K562 (cell line): Measurements from ENCODE around the gene RFPL1. TPM values are rescaled to one million over a fixed set of nuclear protein-coding genes. Genes with fewer than 3 reads are reported as not detected.

Source experiments
- ATF1 ChIP-seq, 2 experiments: fragments of 450-650 bp in 1 of 2; IDR thresholded peaks; 2 replicates each; pipeline ENCODE4 v1.6.1; 2016; ENCODE audit warnings: missing compliant biosample characterization in 1 of 2, missing genetic modification characterization in 1 of 2
- FOXP4 ChIP-seq: sonication (generic); formaldehyde crosslinking; IDR thresholded peaks from 2 replicates; pipeline ENCODE4 v1.8.0; 2022; ENCODE audit warnings: mild to moderate bottlenecking, missing genetic modification reagents, borderline replicate concordance
- PREB ChIP-seq: sonication (generic); formaldehyde crosslinking; IDR thresholded peaks from 2 replicates; pipeline ENCODE4 v1.8.1; 2023; ENCODE audit warnings: mild to moderate bottlenecking, missing genetic modification reagents
- PRMT5 ChIP-seq: sonication (generic); formaldehyde crosslinking; IDR thresholded peaks from 2 replicates; pipeline ENCODE4 v1.5.0; 2020; ENCODE audit warnings: missing genetic modification reagents
- PRPF4 ChIP-seq: fragments of 200-400 bp; formaldehyde crosslinking; IDR thresholded peaks from one replicate; pipeline ENCODE4 v1.6.1; 2017; ENCODE audit warnings: low read length, low read depth, mild to moderate bottlenecking; ENCODE audit not compliant: insufficient read depth, poor library complexity, severe bottlenecking
- RBM22 ChIP-seq: fragments of 200-400 bp; formaldehyde crosslinking; IDR thresholded peaks from 2 replicates; pipeline ENCODE4 v1.6.1; 2018; ENCODE audit warnings: low read length, low read depth; ENCODE audit not compliant: poor library complexity, severe bottlenecking
- STAT5B ChIP-seq: fragments of 250-450 bp; sonication (Bioruptor Pico); IDR thresholded peaks from 2 replicates; pipeline ENCODE4 v1.8.0; 2021; ENCODE audit warnings: mild to moderate bottlenecking, inconsistent platforms
- TAF7 ChIP-seq: fragments of 450-650 bp; IDR thresholded peaks from 2 replicates; pipeline ENCODE4 v1.6.1; 2016; ENCODE audit warnings: missing genetic modification characterization, missing compliant biosample characterization
- ZBTB1 ChIP-seq: sonication (generic); formaldehyde crosslinking; IDR thresholded peaks from 2 replicates; pipeline ENCODE4 v1.8.1; 2023; ENCODE audit warnings: missing genetic modification reagents, low read depth, mild to moderate bottlenecking, borderline replicate concordance
- ZNF445 ChIP-seq: fragments of 250-450 bp; sonication (Bioruptor Pico); IDR thresholded peaks from 2 replicates; pipeline ENCODE4 v1.4.0; 2020; ENCODE audit warnings: low read depth, mild to moderate bottlenecking, moderate library complexity
- ZNF561 ChIP-seq: fragments of 450-650 bp; formaldehyde crosslinking; conservative IDR thresholded peaks from 2 replicates; pipeline ENCODE4 v1.4.0; 2020; ENCODE audit warnings: mild to moderate bottlenecking, moderate library complexity
- polyA plus RNA-seq, 8 experiments: library from polyadenylated mRNA; depleted of rRNA in 4 of 8; stranded (reverse) in 5 of 8; unstranded in 3 of 8; fragments of >200 nt; fragmentation: Nextera tagmentation in 2 of 8; fragmentation: Illumina TruSeq in 1 of 8; extraction: Ambion mirVana in 2 of 8; extraction: Trizol in 1 of 8; gene quantifications; 2 replicates each; pipeline versions ENCODE4 v1.2.1 to v1.2.3, GENCODE V29; 2011 to 2014; ENCODE audit warnings: inconsistent platforms in 1 of 8, missing spikeins in 1 of 8
- total RNA-seq, 7 experiments: library from RNA; depleted of rRNA in 6 of 7; stranded (reverse); fragments of >200 nt in 6 of 7; fragmentation: Illumina TruSeq in 2 of 7; extraction: Trizol in 2 of 7; gene quantifications; 2 replicates each; pipeline versions ENCODE4 v1.2.1 to v1.2.3, GENCODE V29; 2011 to 2021; ENCODE audit warnings: low replicate concordance in 1 of 7
- TF ChIP-seq, protein P1 (sequence below): fragments of 200-400 bp; formaldehyde crosslinking; IDR thresholded peaks from 2 replicates; pipeline ENCODE4 v1.6.1; 2017; ENCODE audit warnings: mild to moderate bottlenecking, low read depth, low read length, moderate library complexity

The RFPL1 gene
- total and polyA plus RNA-seq, 9 of the 15 experiments (the other 6 are each of a cell fraction or from before 2014, with no cell fraction given) = not detected

- TF ChIP-seq PRPF4 (no peak), STAT5B (CRISPR knock-in tag) (no peak), ZBTB1 (CRISPR knock-in tag) (no peak), PREB (CRISPR knock-in tag) (no peak), ATF1 (CRISPR knock-in tag; IDR thresholded peaks at IDR 0.05) (no peak), ATF1 (tag; IDR thresholded peaks at IDR 0.05) (0 out of 2 replicates have a peak, but pooled peaks have one; percentile 13), TAF7 (tag) (no peak), RBM22 (no peak), FOXP4 (CRISPR knock-in tag) (no peak), ZNF561 (CRISPR knock-in tag) (no peak), ZNF445 (CRISPR knock-in tag) (no peak), PRMT5 (CRISPR knock-in tag) (no peak)
- TF ChIP-seq, protein P1, sequence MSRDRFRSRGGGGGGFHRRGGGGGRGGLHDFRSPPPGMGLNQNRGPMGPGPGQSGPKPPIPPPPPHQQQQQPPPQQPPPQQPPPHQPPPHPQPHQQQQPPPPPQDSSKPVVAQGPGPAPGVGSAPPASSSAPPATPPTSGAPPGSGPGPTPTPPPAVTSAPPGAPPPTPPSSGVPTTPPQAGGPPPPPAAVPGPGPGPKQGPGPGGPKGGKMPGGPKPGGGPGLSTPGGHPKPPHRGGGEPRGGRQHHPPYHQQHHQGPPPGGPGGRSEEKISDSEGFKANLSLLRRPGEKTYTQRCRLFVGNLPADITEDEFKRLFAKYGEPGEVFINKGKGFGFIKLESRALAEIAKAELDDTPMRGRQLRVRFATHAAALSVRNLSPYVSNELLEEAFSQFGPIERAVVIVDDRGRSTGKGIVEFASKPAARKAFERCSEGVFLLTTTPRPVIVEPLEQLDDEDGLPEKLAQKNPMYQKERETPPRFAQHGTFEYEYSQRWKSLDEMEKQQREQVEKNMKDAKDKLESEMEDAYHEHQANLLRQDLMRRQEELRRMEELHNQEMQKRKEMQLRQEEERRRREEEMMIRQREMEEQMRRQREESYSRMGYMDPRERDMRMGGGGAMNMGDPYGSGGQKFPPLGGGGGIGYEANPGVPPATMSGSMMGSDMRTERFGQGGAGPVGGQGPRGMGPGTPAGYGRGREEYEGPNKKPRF = no peak
These were observed 19.3 kb downstream of the RFPL1 start (continued) for GRCh38 chr22:29457730-29458129.
